ENCODE results near the gene DUOXA1.

- no peak for TF ChIP-seq YY1 (IDR thresholded peaks at IDR 0.05; ENCODE audit: insufficient read depth, insufficient read length)
- TF ChIP-seq ZNF274 (IDR thresholded peaks at IDR 0.05; ENCODE audit: low read depth, low read length), result no peak
Observed at GRCh38 chr15:45132844-45133560, 3.3 kb upstream of the DUOXA1 start.
